Right kidney (tissue), 1 donor: ENCODE measurements around the gene MAD1L1.
"Not testable (repeated sequence)": the region's sequence is repeated elsewhere in the genome, so short reads cannot be mapped to it uniquely, and the experiment has no call there.

ENCODE experiments used
- DNase-seq: peaks from one replicate; pipeline ENCODE4 v3.0.0-alpha.2; 2016

Gene MAD1L1

DNA sequence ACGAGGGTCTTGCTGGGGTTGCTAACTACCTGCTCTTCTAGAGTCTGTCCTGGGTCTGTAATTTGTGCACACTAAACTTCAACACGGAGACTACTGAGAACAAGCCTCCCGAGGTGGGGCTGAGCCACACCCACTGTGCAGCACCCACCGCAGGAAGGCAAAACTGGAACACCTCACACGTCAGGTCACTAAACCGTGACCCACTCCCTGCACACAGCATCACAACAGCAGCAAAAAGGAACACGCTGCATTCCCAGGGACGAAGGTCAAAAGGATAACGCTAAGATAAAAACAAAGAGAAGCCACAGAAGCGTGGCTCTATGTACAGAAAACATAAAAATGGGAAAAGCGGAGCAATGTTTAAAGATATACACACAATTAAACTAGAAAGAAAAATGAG, 170.1 kb downstream of the MAD1L1 start:
- no peak for DNase-seq

- no peak for DNase-seq
Observed at GRCh38 chr7:2060701-2061100, 172.0 kb downstream of the MAD1L1 start.

DNA sequence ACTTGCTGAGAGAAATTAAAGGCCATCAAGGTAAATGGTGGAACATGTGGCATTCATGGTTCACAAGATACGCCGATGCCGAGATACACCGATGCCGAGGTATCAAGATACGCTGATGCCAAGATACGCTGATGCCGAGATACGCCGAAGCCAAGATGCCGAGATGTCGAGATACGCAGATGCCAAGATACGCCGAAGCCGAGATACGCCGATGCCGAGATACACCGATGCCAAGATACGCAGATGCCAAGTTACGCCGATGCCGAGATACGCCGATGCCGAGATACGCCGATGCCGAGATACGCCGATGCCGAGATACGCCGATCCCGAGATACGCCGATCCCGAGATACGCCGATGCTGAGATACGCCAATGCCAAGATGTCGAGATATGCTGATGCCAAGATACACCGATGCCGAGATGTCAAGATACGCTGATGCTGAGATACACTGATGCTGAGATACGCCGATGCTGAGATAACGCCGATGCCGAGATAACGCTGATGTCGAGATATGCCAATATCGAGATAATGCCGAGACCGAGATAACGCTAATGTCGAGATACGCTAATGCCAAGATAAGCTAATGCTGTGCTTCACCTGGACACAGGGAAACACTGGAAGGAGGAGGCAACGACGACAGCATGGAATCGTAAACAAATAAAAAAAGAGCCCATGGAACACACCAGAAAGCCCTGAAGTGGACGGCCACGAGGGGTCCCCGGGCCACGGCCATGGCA, 172.6 kb downstream of the MAD1L1 start:
- no peak for DNase-seq

DNA sequence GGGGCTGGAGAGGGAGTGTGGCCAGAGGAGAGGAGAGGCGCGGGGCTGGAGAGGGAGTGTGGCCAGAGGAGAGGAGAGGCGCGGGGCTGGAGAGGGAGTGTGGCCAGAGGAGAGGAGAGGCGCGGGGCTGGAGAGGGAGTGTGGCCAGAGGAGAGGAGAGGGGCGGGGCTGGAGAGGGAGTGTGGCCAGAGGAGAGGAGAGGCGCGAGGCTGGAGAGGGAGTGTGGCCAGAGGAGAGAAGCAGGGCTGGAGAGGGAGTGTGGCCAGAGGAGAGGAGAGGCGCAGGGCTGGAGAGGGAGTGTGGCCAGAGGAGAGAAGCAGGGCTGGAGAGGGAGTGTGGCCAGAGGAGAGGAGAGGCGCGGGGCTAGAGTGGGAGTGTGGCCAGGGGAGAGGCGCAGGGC, 174.5 kb downstream of the MAD1L1 start:
- not testable (repeated sequence) for DNase-seq

- no peak for DNase-seq
Observed at GRCh38 chr7:2055956-2056355, 176.8 kb downstream of the MAD1L1 start.

- no peak for DNase-seq
Observed at GRCh38 chr7:2054927-2055326, 177.8 kb downstream of the MAD1L1 start.

GRCh38 chr7:2053395-2053794, 179.3 kb downstream of the MAD1L1 start:
- no peak for DNase-seq

GRCh38 chr7:2052657-2053048, 180.1 kb downstream of the MAD1L1 start:
- DNase-seq, result no peak

DNA sequence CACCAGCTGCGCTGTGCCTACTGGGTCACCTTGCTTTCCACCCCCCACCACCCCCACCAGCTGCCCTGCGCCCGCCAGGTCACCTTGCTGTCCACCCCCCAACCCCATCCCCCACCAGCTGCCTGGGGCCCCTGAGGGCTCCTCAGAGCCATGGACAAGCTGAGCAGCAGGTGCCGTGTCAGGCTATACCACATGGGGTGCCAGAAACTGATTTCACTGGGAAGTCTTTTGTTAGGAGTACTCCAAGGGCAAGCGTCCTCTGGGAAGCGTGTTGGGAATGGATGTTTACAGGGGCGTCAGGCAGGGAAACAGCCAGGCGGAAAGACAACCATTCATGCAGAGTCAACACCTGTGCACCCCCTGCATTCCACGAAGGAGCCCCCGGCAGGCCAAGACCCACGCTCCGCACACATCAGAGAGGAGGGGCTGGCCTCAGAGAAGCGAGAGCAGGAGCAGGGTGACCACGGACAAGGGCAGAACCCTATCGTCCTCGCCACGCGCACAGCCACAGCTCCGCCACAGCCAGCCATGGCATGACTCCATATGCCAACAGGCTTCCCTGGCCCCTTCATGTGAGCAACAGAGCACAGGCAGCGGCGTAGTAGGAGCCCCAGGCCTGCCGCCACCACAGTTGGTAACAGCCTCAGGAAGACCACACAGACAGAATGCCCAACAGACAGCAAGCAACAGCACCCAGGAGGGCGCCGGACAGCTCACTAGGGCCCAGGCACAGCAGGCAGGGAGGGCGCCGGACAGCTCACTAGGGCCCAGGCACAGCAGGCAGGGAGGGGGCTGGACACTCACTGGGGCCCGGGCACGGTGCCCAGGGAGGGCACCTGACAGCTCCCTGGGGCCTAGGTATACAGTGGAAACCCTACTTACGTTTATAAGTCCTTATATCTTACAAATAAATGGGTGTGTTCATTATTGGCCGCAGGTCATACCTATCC, 180.8 kb downstream of the MAD1L1 start:
- no peak for DNase-seq

DNA sequence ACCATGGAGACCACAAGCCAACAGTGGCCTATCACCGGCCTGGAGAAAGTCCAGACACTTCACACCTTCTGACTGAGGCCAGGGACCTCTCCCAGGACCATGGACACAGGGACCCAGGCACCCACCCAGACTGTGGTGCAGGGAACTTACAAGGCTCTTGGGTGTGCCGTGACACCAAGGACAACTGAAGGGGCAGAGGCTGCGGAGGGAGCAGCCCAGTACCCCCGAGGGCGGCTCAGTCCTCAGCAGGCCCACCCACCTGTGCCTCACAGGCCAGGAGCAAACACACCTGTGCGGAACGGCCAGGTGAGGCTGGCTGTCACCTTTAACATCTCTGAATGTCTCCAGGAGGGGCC, 182.3 kb downstream of the MAD1L1 start:
- DNase-seq, result no peak

GRCh38 chr7:2049782-2050510, 182.8 kb downstream of the MAD1L1 start:
- no peak for DNase-seq

DNA sequence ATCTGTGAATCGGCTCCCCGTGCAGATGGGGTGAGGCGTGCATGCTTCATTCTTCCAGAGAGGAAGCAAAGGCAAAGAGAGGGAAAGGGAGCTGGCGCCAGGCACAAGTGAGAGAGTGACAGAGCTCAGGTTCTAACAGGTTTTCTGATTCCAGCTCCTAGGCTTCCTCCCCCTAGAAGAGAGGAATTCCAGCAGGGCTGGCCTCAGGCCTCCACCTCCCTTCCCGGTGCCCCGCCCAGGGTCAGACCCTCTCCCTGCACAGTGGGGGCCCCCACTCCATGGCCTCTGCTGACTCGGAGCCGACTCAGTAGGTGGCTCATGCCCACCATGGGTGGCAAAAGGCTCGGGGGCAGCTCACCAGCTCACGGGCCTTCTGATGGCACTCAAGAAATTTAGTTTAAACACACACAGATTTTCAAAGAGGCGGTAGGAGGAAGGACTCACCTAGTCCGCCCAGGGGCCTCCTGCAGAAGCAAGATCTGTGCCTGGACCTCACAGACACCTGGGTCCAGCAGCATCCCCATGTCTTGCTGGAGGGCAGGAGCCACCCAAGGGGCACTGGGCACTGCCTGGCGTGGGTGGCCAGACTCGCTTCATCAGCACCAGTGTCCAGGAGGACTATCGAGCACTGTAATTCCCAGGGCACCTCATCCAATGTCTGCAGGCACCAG, 183.5 kb downstream of the MAD1L1 start:
- DNase-seq, result no peak

DNA sequence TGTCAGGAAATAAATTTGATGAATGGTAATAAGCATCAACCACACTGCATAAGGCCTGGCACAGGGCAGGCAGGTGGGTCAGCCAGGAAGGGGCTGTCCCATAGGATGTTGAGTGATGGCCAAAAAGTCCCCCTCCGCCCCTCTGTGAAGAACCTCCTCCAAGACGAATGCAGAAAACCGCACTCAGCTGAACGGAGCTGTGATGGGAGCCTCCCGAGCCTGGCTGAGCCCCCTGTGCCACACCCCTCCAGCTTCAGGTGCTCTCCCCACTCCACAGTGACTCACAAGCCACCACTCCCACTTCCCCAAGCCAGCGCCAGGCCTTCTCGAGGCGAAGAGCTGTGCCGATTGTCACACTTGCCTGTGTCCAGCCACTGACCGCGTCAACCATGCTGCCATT, 184.2 kb downstream of the MAD1L1 start:
- no peak for DNase-seq

- no peak for DNase-seq
Observed at GRCh38 chr7:2048006-2048405, 184.7 kb downstream of the MAD1L1 start.

GRCh38 chr7:2046581-2047565, 185.9 kb downstream of the MAD1L1 start:
- DNase-seq, result no peak

- DNase-seq, result no peak
Observed at GRCh38 chr7:2045559-2046405, 187.0 kb downstream of the MAD1L1 start.

- DNase-seq, result no peak
Observed at GRCh38 chr7:2044883-2045471, 187.8 kb downstream of the MAD1L1 start.

- DNase-seq, result no peak
Observed at GRCh38 chr7:2044311-2044882, 188.3 kb downstream of the MAD1L1 start.

DNA sequence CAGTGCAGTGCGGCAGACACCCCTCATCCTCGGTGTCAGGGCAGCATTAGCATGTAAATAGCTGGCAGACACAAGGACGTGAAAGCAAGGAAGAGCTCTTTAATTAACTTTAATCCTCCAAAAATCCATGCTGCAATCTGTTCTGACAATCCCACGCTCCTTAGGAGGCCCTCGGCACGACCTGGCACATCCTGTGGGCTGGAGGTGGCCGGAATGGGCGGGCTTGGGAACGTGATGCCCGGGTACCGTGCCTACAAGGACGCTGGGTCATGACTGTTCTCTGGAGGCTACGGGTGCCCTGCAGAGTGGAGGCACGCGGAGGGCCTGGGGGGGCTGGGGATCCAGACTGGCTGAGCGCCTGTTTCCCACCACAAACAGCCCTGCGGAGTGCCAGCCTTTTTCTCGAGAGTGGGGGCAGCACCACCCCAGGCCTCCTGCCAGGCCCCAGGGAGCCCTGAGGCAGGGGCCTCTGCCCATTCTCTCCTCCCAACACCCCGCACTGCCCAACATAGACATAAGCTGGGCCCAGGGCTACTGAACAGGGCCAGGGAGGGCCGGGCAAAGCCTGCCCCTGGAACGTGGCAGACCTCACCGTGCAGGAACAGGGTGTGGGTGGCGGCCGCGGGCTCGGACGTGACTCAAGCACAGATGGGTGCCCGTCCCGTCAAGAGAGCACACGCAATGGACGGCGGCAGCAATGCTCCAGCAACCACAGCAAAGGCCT, 189.3 kb downstream of the MAD1L1 start:
- no peak for DNase-seq
